ENCODE results near the gene AOPEP.
A peak's percentile ranks its signal among the peaks of the same experiment; 100 is the strongest.

Gene AOPEP

GRCh38 chr9:94905606-94906005 lies 179.1 kb downstream of the AOPEP start:
- no peak for DNase-seq

- no peak for DNase-seq
Observed at GRCh38 chr9:94906181-94906580, 179.7 kb downstream of the AOPEP start.

GRCh38 chr9:94906713-94907112 lies 180.2 kb downstream of the AOPEP start:
- DNase-seq: no peak

GRCh38 chr9:94907264-94907936 lies 180.9 kb downstream of the AOPEP start:
- DNase-seq: peak; percentile 26

- no peak for DNase-seq
Observed at GRCh38 chr9:94908011-94908563, 181.6 kb downstream of the AOPEP start.

- peak; percentile 38 for DNase-seq
Observed at GRCh38 chr9:94908583-94909249, 182.2 kb downstream of the AOPEP start.

- DNase-seq: no peak
Observed at GRCh38 chr9:94909250-94909894, 182.9 kb downstream of the AOPEP start.

- DNase-seq: no peak
Observed at GRCh38 chr9:94909965-94910730, 183.6 kb downstream of the AOPEP start.

- no peak for DNase-seq
Observed at GRCh38 chr9:94911211-94911610, 184.7 kb downstream of the AOPEP start.

GRCh38 chr9:94911986-94912635 lies 185.6 kb downstream of the AOPEP start:
- no peak for DNase-seq

- DNase-seq: no peak
Observed at GRCh38 chr9:94912700-94913249, 186.3 kb downstream of the AOPEP start.

GRCh38 chr9:94913550-94913949 lies 187.1 kb downstream of the AOPEP start:
- peak; percentile 20 for DNase-seq

- no peak for DNase-seq
Observed at GRCh38 chr9:94915476-94916450, 189.3 kb downstream of the AOPEP start.

- DNase-seq: peak; percentile 67
Observed at GRCh38 chr9:94916956-94917355, 190.5 kb downstream of the AOPEP start.

GRCh38 chr9:94918038-94918753 lies 191.7 kb downstream of the AOPEP start:
- DNase-seq: no peak

- DNase-seq: no peak
Observed at GRCh38 chr9:94919376-94920098, 193.0 kb downstream of the AOPEP start.

- DNase-seq: no peak
Observed at GRCh38 chr9:94920420-94921091, 194.1 kb downstream of the AOPEP start.

GRCh38 chr9:94921092-94921471 lies 194.6 kb downstream of the AOPEP start:
- DNase-seq: no peak

GRCh38 chr9:94921656-94922055 lies 195.2 kb downstream of the AOPEP start:
- DNase-seq: no peak

All from NCI-H2029 (cell line).